BE2C (cell line): ENCODE results near the gene CALY.

Experiments used
- DNase-seq: peaks from one replicate; pipeline ENCODE4 v3.0.0-alpha.2; 2020
- H3K27me3 ChIP-seq: fragments of 250-450 bp; sonication (Bioruptor Pico); 2 replicates; pipeline ENCODE4 v1.5.1; 2020; ENCODE audit warnings: mild to moderate bottlenecking
- H3K36me3 ChIP-seq: fragments of 250-450 bp; sonication (Bioruptor Pico); 2 replicates; pipeline ENCODE4 v1.5.1; 2020; ENCODE audit warnings: mild to moderate bottlenecking
- H3K4me1 ChIP-seq: fragments of 250-450 bp; sonication (Bioruptor Pico); 2 replicates; pipeline ENCODE4 v1.5.1; 2020
- H3K4me3 ChIP-seq: 2 replicates; pipeline ENCODE4 v1.5.1; 2011; ENCODE audit warnings: low read depth, low read length
- H3K9me3 ChIP-seq: fragments of 250-450 bp; sonication (Bioruptor Pico); 2 replicates; pipeline ENCODE4 v1.5.1; 2020
- TF ChIP-seq, protein P1 (sequence below): IDR thresholded peaks from 2 replicates; pipeline ENCODE4 v1.5.1; 2012; ENCODE audit warnings: mild to moderate bottlenecking, low read depth, low read length

The CALY gene

DNA sequence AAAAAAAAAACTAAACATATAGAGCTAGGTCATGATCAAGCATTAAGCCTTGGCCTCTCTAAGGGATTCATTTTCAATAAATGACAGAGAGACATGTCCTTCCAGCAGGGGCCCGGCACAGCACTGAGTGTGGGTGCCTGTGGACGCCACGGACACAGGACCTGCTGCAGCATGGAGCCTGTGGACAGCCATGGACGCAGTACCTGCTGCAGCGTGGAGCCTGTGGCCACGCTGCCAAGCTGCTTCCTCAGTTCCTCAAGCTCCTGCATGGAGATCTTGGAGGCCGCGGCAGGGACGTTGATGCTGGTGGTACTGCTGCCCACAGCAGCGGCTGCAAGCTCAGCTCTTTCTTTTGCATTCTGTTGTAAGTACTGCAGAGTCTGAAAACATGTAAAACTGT, 37.5 kb downstream of the CALY start:
- H3K4me1 ChIP-seq, result no peaks in the 10 kb centered on the region
- TF ChIP-seq, protein P1, sequence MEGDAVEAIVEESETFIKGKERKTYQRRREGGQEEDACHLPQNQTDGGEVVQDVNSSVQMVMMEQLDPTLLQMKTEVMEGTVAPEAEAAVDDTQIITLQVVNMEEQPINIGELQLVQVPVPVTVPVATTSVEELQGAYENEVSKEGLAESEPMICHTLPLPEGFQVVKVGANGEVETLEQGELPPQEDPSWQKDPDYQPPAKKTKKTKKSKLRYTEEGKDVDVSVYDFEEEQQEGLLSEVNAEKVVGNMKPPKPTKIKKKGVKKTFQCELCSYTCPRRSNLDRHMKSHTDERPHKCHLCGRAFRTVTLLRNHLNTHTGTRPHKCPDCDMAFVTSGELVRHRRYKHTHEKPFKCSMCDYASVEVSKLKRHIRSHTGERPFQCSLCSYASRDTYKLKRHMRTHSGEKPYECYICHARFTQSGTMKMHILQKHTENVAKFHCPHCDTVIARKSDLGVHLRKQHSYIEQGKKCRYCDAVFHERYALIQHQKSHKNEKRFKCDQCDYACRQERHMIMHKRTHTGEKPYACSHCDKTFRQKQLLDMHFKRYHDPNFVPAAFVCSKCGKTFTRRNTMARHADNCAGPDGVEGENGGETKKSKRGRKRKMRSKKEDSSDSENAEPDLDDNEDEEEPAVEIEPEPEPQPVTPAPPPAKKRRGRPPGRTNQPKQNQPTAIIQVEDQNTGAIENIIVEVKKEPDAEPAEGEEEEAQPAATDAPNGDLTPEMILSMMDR, result no peak
- DNase-seq, result no peak
- no peak overlapping the region for H3K4me3 ChIP-seq
- peaks cover 32% of the 10 kb centered on the region for H3K36me3 ChIP-seq
- no peaks in the 10 kb centered on the region for H3K9me3 ChIP-seq
- no peaks in the 10 kb centered on the region for H3K27me3 ChIP-seq

DNA sequence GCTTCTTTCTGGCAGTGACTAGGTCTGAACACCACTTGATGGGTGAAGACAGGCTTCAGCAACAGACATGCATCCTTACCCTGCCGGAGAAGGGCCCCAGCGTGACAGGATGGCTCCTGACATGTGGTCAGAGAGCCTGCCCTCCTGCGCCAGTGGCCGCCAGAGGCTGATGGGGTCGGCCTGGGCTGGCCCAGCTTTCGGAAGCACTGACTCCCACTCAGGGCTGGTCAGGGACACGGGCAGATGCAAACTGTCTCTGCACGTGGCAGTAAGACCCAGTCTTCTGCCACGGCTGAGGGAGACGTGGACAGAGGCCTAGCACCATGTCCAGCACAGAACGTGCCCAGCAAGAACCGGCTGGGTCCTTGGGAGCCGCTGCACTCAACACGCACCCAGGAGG, 38.2 kb downstream of the CALY start:
- Histone ChIP-seq H3K4me3 (no peak overlapping the region), H3K36me3 (peaks cover 34% of the 10 kb centered on the region), H3K27me3 (no peaks in the 10 kb centered on the region), H3K9me3 (no peaks in the 10 kb centered on the region), H3K4me1 (no peaks in the 10 kb centered on the region)
- DNase-seq, result no peak
- TF ChIP-seq, protein P1, result no peak

DNA sequence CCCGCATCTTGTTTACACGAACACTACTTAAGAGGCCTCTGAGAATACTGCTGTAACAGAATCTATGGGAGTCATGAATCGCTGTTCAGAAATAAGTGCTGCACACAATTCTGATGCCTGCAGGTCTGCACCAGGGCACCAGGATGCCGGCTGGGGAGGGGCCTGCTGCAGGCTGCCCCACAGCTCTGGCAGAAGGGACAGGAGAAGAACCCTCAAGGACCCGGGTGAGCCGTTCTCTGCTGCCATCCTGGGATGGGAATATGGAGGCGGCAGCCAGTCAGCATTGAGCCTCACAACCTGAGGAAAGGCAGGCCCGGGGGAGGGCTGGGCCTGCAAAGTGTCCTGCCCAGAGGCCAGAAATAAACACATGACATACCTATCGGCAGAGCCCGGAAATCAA, 39.2 kb downstream of the CALY start:
- no peak for DNase-seq

DNA sequence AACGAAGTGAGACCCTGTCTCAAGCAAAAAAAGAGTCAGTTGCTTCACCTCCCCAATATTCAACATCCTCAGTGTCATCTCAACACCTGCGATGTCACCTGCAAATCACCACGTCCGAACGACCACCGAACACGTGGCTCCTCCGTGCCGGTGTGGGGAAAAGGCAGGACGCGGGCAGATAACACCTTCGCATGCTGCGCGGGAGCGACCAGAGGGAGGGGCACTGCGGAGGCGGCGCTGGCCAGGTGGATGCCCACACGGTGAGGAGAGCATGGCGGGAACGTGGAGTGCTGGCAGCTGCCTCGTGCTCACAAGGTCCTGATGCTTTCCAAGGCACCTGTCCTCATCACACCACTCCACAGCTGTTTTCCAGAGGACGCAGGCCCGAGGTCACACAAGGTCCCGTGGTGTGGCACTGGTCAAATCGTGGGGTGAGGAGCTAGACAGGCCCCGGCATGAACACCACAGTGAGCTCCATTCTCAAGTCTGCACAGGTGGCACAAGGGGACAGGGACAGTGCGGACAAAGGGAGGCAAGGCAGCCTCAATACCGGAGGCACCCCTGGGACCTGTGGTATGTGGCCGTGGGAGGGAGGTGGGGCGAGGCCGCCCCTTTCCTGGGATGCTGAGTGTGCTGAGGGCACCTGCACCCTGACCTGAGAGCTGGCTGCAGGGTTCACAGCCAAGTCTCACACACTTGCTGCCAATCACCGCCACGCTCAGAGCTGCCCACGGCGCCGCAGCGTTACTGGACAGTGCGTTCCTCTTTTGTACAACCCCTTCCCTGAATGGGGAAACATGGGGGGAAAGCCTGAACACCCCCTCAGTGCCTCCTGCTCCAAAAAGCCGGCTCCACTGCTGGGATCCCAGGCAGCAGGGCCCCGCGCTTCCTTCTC, 41.0 kb downstream of the CALY start:
- peaks cover 45% of the 10 kb centered on the region for H3K36me3 ChIP-seq
- no peaks in the 10 kb centered on the region for H3K4me1 ChIP-seq
- H3K27me3 ChIP-seq, result no peaks in the 10 kb centered on the region
- no peak overlapping the region for H3K4me3 ChIP-seq
- TF ChIP-seq, protein P1, result no peak
- H3K9me3 ChIP-seq, result no peaks in the 10 kb centered on the region
- no peak for DNase-seq

More for the DNA sequence above, 39.2 kb downstream of the CALY start:
- no peak overlapping the region for H3K4me3 ChIP-seq
- TF ChIP-seq, protein P1, result no peak
- H3K36me3 ChIP-seq, result peaks cover 44% of the 10 kb centered on the region
- no peaks in the 10 kb centered on the region for H3K4me1 ChIP-seq
- H3K27me3 ChIP-seq, result no peaks in the 10 kb centered on the region
- H3K9me3 ChIP-seq, result no peaks in the 10 kb centered on the region

DNA sequence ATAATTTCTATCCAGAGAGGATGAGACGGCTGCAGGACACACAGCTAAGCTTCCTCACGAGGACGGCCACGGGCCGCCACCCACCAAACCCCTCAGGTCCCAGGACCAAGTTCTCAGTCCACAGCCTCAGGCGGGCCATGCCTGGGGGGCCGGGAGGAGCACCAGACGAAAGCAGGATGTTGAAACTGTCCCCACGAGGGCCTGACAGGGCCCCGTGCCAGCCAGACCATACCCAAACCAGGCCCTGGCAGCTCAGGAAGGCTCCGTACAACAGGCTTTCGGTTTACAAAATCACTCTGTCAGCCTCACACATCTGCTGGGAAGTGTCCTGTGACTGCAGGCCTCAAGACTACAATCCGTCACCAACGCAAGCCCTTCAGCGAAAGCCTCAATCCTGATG, 42.5 kb downstream of the CALY start:
- Histone ChIP-seq H3K4me1 (no peaks in the 10 kb centered on the region), H3K9me3 (no peaks in the 10 kb centered on the region), H3K4me3 (no peak overlapping the region), H3K36me3 (peaks cover 40% of the 10 kb centered on the region), H3K27me3 (no peaks in the 10 kb centered on the region)
- TF ChIP-seq, protein P1, result no peak
- DNase-seq, result no peak

DNA sequence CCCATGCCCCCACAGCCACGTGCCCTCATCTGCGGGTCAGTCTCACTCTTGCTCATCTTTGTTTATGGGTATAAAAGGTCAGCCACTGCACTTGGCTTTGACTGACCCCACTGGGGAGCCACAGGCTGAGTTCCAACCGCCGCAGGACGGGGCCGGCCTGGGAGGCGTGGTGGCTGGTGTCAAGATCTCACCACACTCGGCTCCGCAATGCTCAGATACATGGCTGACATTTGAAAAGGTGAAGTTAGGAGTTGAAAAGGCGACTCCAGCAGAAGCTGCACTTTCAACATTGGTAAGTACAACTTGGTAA, 42.9 kb downstream of the CALY start:
- TF ChIP-seq, protein P1, result no peak
- H3K4me3 ChIP-seq, result no peak overlapping the region
- H3K4me1 ChIP-seq, result no peaks in the 10 kb centered on the region
- no peaks in the 10 kb centered on the region for H3K9me3 ChIP-seq
- H3K36me3 ChIP-seq, result peaks cover 39% of the 10 kb centered on the region
- H3K27me3 ChIP-seq, result no peaks in the 10 kb centered on the region
- no peak for DNase-seq
